ENCODE results near the gene LSM4. TPM values are rescaled to one million over a fixed set of nuclear protein-coding genes. Genes with fewer than 3 reads are reported as not detected.
A peak's percentile ranks its signal among the peaks of the same experiment; 100 is the strongest.

The LSM4 gene
- total and polyA plus RNA-seq, 2 of the 13 experiments (the other 11 are each of a cell fraction or from before 2014, with no cell fraction given) = 65.8 to 166 TPM

GRCh38 chr19:18322318-18322758 lies 538 bp downstream of the LSM4 start (continued):
- TF ChIP-seq ZNF230 (CRISPR knock-in tag; IDR thresholded peaks at IDR 0.05) = no peak
- TF ChIP-seq ZNF205 (CRISPR knock-in tag; IDR thresholded peaks at IDR 0.05) = no peak
- no peak for TF ChIP-seq JUN (CRISPR knock-in tag; IDR thresholded peaks at IDR 0.05)
- TF ChIP-seq ZC3H4 (CRISPR knock-in tag; IDR thresholded peaks at IDR 0.05; ENCODE audit: borderline replicate concordance) = no peak
- TF ChIP-seq ZEB1 (IDR thresholded peaks at IDR 0.05; ENCODE audit: insufficient replicate concordance, low read depth) = no peak
- no peak for TF ChIP-seq TRIM22 (IDR thresholded peaks at IDR 0.05)
- TF ChIP-seq ATAD3A (CRISPR knock-in tag; IDR thresholded peaks at IDR 0.05) = no peak
- TF ChIP-seq ZNF234 (CRISPR knock-in tag; conservative IDR thresholded peaks at IDR 0.05) = 0 out of 2 replicates have a peak, but pooled peaks have one; percentile 49

- Histone ChIP-seq H3K79me2 (ENCODE audit: insufficient read depth, low read length) (peaks cover 21% of the 10 kb centered on the region), H3K27me3 (ENCODE audit: control insufficient read depth in 1 of 2, insufficient read depth in 2 of 2, low read length in 2 of 2) (no peaks in the 10 kb centered on the region), H3K36me3 (replicated peaks in 1 of 2; ENCODE audit: control insufficient read depth in 1 of 2, insufficient read depth in 2 of 2, low read length in 2 of 2) (no peaks in the 10 kb centered on the region), H3K4me3 (replicated peaks in 1 of 3; ENCODE audit: insufficient read depth in 1 of 3, low read depth in 2 of 3, low read length in 3 of 3) (peak overlapping the region; percentile 69 to 80 (median 72)), H3K4me1 (ENCODE audit: insufficient read depth, low read length) (peaks cover 77% of the 10 kb centered on the region), H4K20me1 (ENCODE audit: insufficient read depth, low read length) (no peaks in the 10 kb centered on the region), H3K4me2 (ENCODE audit: low read depth, low read length) (peak overlapping the region; percentile 81), H3K27ac (ENCODE audit: extremely low read length, insufficient read depth, low read length) (peak overlapping the region; percentile 84), H3K9ac (ENCODE audit: insufficient read depth, low read depth, low read length) (peak overlapping the region; percentile 90), H3K9me3 (ENCODE audit: low read length) (no peaks in the 10 kb centered on the region), H2AFZ (ENCODE audit: low read length) (no peak overlapping the region)
- ChIA-PET POLR2A (interaction anchor here (1.2 to 11.4 kb wide), 12 partner anchors 9 to 167 kb away, joined by 3 to 278 read pairs (median 8); partner anchors contain the start of genes GDF15, IQCN and JUND), CTCF (ENCODE audit: low intra/inter-chr PET ratio, low total read pairs) (interaction anchor here (3.5 kb wide), 1 partner anchor 43 kb away, joined by 50 read pairs; no protein-coding TSS in a partner anchor)
- WGBS (ENCODE audit: low lambda C conversion rate) = 60% methylated on average over 9 of the region's 9 CpGs
- no TSS peak for BruUV-seq (replicated peaks)
- no peak for DNase-seq (ENCODE audit: low spot score)
- peak; percentile 34 for FAIRE-seq
- in situ Hi-C loops (cut with HindIII; ENCODE audit: extremely low pct_ligation_motif_present, low pct_unique_long_range_greater_than_20kb) = loop anchor here (5.0 kb wide), 1 partner anchor 44 kb away; no protein-coding TSS in a partner anchor
- no peak for ATAC-seq
- intact Hi-C loops (cut with micrococcal nuclease; ENCODE audit: unreplicated experiment) = loop anchor here (5.0 kb wide), 1 partner anchor 119 kb away; the partner anchor contains the start of gene RAB3A
- TF ChIP-seq PHF20 (CRISPR knock-in tag; IDR thresholded peaks at IDR 0.05) (no peak), ZNF367 (CRISPR knock-in tag; IDR thresholded peaks at IDR 0.05; ENCODE audit: borderline replicate concordance) (no peak), U2AF2 (IDR thresholded peaks at IDR 0.05; ENCODE audit: low read depth, low read length) (no peak), MLX (CRISPR knock-in tag; IDR thresholded peaks at IDR 0.05) (no peak), HNF1B (CRISPR knock-in tag; IDR thresholded peaks at IDR 0.05) (no peak), SIN3A (IDR thresholded peaks at IDR 0.05; ENCODE audit: borderline replicate concordance, low read depth, low read length) (no peak), SP2 (CRISPR knock-in tag; IDR thresholded peaks at IDR 0.05) (no peak), ZNF343 (CRISPR knock-in tag; IDR thresholded peaks at IDR 0.05) (no peak), ZNF451 (CRISPR knock-in tag; IDR thresholded peaks at IDR 0.05) (peak; percentile 3; the same call in 1 of the 2 replicates), TMF1 (CRISPR knock-in tag; IDR thresholded peaks at IDR 0.05; ENCODE audit: low read depth) (no peak), YEATS2 (CRISPR knock-in tag; IDR thresholded peaks at IDR 0.05; ENCODE audit: borderline replicate concordance) (no peak), SMARCE1 (IDR thresholded peaks at IDR 0.05; ENCODE audit: borderline replicate concordance) (no peak), FOXO1 (CRISPR knock-in tag; IDR thresholded peaks at IDR 0.05) (no peak), ZNF558 (CRISPR knock-in tag; IDR thresholded peaks at IDR 0.05; ENCODE audit: borderline replicate concordance) (no peak), LBX2 (CRISPR knock-in tag; IDR thresholded peaks at IDR 0.05; ENCODE audit: borderline replicate concordance) (no peak)
These were observed 1.2 kb downstream of the LSM4 start for GRCh38 chr19:18321734-18322102.
